T47D (cell line): Measurements from ENCODE around the gene HLCS.

Experiments
- DNase-seq, 2 experiments: peaks; one replicate each; pipeline versions ENCODE4 v3.0.0 to v3.0.0-alpha.2; 2011 to 2012; ENCODE audit warnings: low read depth in 1 of 2, low spot score in 1 of 2
- JUND ChIP-seq: IDR thresholded peaks from 2 replicates; pipeline ENCODE4 v1.6.1; 2012; ENCODE audit warnings: low read depth
- in situ Hi-C: cut with HindIII; loops from 2 replicates; pipeline ENCODE4 v1.10.0; 2016; ENCODE audit warnings: low sequenced_read_pairs, low pct_unique_long_range_greater_than_20kb

HLCS gene

GRCh38 chr21:36913247-36914169 lies 53.0 kb downstream of the HLCS start:
- no peak for DNase-seq
- in situ Hi-C loops, result no loop called here
- TF ChIP-seq JUND, result no peak

- in situ Hi-C loops, result no loop called here
- no peak for TF ChIP-seq JUND
- no peak for DNase-seq
Measured at GRCh38 chr21:36910581-36911307, 55.7 kb downstream of the HLCS start.

- in situ Hi-C loops, result no loop called here
- DNase-seq, result peak in 1 of 2 experiments; percentile 63
- TF ChIP-seq JUND, result no peak
Measured at GRCh38 chr21:36909901-36910561, 56.4 kb downstream of the HLCS start.

GRCh38 chr21:36909423-36909822 lies 57.0 kb downstream of the HLCS start:
- no peak for DNase-seq
- TF ChIP-seq JUND, result no peak
- in situ Hi-C loops, result no loop called here

GRCh38 chr21:36908260-36908908 lies 58.1 kb downstream of the HLCS start:
- in situ Hi-C loops, result no loop called here
- peak in 1 of 2 experiments; percentile 51 for DNase-seq
- no peak for TF ChIP-seq JUND

- in situ Hi-C loops, result no loop called here
- no peak for DNase-seq
- TF ChIP-seq JUND, result no peak
Measured at GRCh38 chr21:36904093-36904666, 62.3 kb downstream of the HLCS start.

- no peak for TF ChIP-seq JUND
- DNase-seq, result peak in 1 of 2 experiments; percentile 12
- in situ Hi-C loops, result no loop called here
Measured at GRCh38 chr21:36902793-36903192, 63.7 kb downstream of the HLCS start.

- in situ Hi-C loops, result no loop called here
- no peak for TF ChIP-seq JUND
- no peak for DNase-seq
Measured at GRCh38 chr21:36902331-36902730, 64.1 kb downstream of the HLCS start.

GRCh38 chr21:36901575-36901974 lies 64.9 kb downstream of the HLCS start:
- DNase-seq, result no peak
- no peak for TF ChIP-seq JUND
- in situ Hi-C loops, result no loop called here

GRCh38 chr21:36893581-36893980 lies 72.9 kb downstream of the HLCS start:
- TF ChIP-seq JUND, result no peak
- DNase-seq, result no peak
- in situ Hi-C loops, result no loop called here

- DNase-seq, result no peak
- no peak for TF ChIP-seq JUND
- in situ Hi-C loops, result no loop called here
Measured at GRCh38 chr21:36892201-36892600, 74.3 kb downstream of the HLCS start.

GRCh38 chr21:36891692-36892091 lies 74.8 kb downstream of the HLCS start:
- no peak for DNase-seq
- no peak for TF ChIP-seq JUND
- in situ Hi-C loops, result no loop called here
